Vagina (tissue), 2 donors: Measurements from ENCODE around the gene HELZ.

Experiments
- POLR2A ChIP-seq, 2 donors: fragments of 450-650 bp; IDR thresholded peaks; one replicate each; pipeline ENCODE4 v1.6.1; 2017; ENCODE audit warnings: antibody characterized with exemption in 2 of 2, mild to moderate bottlenecking in 2 of 2, moderate library complexity in 2 of 2
- POLR2AphosphoS5 ChIP-seq, 2 donors: sonication (generic); formaldehyde crosslinking; IDR thresholded peaks; one replicate each; pipeline ENCODE4 v1.9.0; 2017; ENCODE audit warnings: antibody characterized with exemption in 2 of 2, mild to moderate bottlenecking in 2 of 2, low read depth in 1 of 2; ENCODE audit not compliant: insufficient read depth in 1 of 2
- TF ChIP-seq, protein P1 (sequence below), 3 experiments: fragments of 450-650 bp in 2 of 3; fragments of 200-600 bp in 1 of 3; sonication (generic) in 1 of 3; IDR thresholded peaks; one replicate each; pipeline ENCODE4 v1.5.1; 2017 to 2019; ENCODE audit warnings: antibody characterized with exemption in 3 of 3, mild to moderate bottlenecking in 2 of 3, moderate library complexity in 2 of 3

- TF ChIP-seq, protein P1, sequence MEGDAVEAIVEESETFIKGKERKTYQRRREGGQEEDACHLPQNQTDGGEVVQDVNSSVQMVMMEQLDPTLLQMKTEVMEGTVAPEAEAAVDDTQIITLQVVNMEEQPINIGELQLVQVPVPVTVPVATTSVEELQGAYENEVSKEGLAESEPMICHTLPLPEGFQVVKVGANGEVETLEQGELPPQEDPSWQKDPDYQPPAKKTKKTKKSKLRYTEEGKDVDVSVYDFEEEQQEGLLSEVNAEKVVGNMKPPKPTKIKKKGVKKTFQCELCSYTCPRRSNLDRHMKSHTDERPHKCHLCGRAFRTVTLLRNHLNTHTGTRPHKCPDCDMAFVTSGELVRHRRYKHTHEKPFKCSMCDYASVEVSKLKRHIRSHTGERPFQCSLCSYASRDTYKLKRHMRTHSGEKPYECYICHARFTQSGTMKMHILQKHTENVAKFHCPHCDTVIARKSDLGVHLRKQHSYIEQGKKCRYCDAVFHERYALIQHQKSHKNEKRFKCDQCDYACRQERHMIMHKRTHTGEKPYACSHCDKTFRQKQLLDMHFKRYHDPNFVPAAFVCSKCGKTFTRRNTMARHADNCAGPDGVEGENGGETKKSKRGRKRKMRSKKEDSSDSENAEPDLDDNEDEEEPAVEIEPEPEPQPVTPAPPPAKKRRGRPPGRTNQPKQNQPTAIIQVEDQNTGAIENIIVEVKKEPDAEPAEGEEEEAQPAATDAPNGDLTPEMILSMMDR (IDR thresholded peaks at IDR 0.05) = no peak
- no peak for TF ChIP-seq POLR2A (IDR thresholded peaks at IDR 0.05)
- no peak for TF ChIP-seq POLR2AphosphoS5 (IDR thresholded peaks at IDR 0.05; ENCODE audit: insufficient read depth in 1 of 2, low read depth in 1 of 2)
Measured at GRCh38 chr17:67225316-67225715, 19.7 kb downstream of the HELZ start.
